Activated naive CD4-positive, alpha-beta T cell treated with anti-CD3 and anti-CD28 coated beads for 36 hours (primary cell): ENCODE results near the gene PRMT7. TPM values are rescaled to one million over a fixed set of nuclear protein-coding genes. Genes with fewer than 3 reads are reported as not detected.

ENCODE experiments used
- CTCF ChIA-PET: fragments of 350-600 bp; sonication (Branson Sonifier 250); formaldehyde crosslinking; loops from one replicate; lab custom pipeline; 2021; ENCODE audit warnings: antibody characterized with exemption; lab: Charles Lee
- DNase-seq: peaks from one replicate; pipeline ENCODE4 v3.0.0-alpha.2; 2020
- H3K27ac Mint-ChIP-seq: one replicate; pipeline ENCODE4 v1.8.0; 2021; ENCODE audit warnings: mild to moderate bottlenecking, mixed read lengths
- H3K27me3 Mint-ChIP-seq: one replicate; pipeline ENCODE4 v1.8.0; 2021; ENCODE audit warnings: low read depth, mixed read lengths
- H3K36me3 Mint-ChIP-seq: one replicate; pipeline ENCODE4 v1.8.0; 2021; ENCODE audit warnings: low read depth, mixed read lengths
- H3K4me1 Mint-ChIP-seq: one replicate; pipeline ENCODE4 v1.8.0; 2021; ENCODE audit warnings: low read depth, mixed read lengths
- H3K4me3 Mint-ChIP-seq: one replicate; pipeline ENCODE4 v1.8.0; 2021; ENCODE audit warnings: mild to moderate bottlenecking, moderate library complexity, mixed read lengths
- H3K9me3 Mint-ChIP-seq: one replicate; pipeline ENCODE4 v1.8.0; 2021; ENCODE audit warnings: mixed read lengths
- intact Hi-C: fragments of 100-400 bp; cut with micrococcal nuclease; formaldehyde crosslinking; loops from one replicate; pipeline ENCODE4 v1.15.1; 2023
- total RNA-seq, 2 experiments: library from RNA; stranded (reverse); gene quantifications; one replicate each; pipeline ENCODE4 v1.2.3, GENCODE V29; 2021

The PRMT7 gene
- total RNA-seq, 2 experiments from 2014 or later, result 51.6 to 52.4 TPM

- H3K27ac Mint-ChIP-seq, result no peak overlapping the region
- no peaks in the 10 kb centered on the region for H3K27me3 Mint-ChIP-seq
- intact Hi-C loops, result no loop called here
- CTCF ChIA-PET, result no interaction called here
- no peak overlapping the region for H3K4me3 Mint-ChIP-seq
- DNase-seq, result no peak
- H3K4me1 Mint-ChIP-seq, result peaks cover 22% of the 10 kb centered on the region
- H3K36me3 Mint-ChIP-seq, result no peaks in the 10 kb centered on the region
- H3K9me3 Mint-ChIP-seq, result no peaks in the 10 kb centered on the region
Observed at GRCh38 chr16:68374246-68374805, 63.5 kb downstream of the PRMT7 start.

DNA sequence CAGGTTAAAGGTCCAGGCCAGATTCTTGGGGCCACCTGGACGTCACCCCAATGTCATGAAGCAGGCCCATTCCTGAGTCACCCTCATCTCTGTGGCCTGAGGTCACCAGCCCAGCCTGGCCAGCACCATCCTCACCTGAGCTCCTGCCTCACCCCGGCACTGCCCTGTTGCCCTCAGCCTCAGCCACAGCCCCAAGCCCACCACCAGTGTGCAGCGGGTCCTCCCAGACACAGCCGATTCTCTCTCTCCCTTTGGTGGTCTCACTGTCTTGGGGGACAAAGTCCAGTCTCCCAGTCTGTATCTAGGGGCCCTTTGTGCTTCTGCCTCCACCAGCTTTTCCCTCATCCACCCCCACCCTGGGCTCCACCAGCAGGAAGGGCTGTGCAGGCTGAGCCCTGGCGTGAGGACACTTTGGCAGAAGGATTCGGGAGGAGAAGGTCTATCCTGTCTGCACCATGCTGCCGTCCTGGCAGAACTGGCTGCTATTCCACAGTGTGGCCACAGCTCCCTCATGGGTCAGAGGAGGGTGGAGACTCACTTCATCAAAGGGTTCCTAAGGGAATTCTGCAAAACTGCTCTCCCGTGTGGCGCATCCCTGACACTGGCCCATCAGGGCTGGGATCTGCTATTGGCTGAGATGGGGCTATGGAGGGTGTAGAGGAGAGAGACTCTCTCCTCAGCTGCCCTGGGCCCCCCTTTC is 64.3 kb downstream of the PRMT7 start:
- no peaks in the 10 kb centered on the region for H3K9me3 Mint-ChIP-seq
- H3K4me3 Mint-ChIP-seq, result no peak overlapping the region
- intact Hi-C loops, result no loop called here
- peaks cover 20% of the 10 kb centered on the region for H3K4me1 Mint-ChIP-seq
- H3K36me3 Mint-ChIP-seq, result no peaks in the 10 kb centered on the region
- H3K27ac Mint-ChIP-seq, result no peak overlapping the region
- CTCF ChIA-PET, result no interaction called here
- DNase-seq, result no peak
- H3K27me3 Mint-ChIP-seq, result no peaks in the 10 kb centered on the region

DNA sequence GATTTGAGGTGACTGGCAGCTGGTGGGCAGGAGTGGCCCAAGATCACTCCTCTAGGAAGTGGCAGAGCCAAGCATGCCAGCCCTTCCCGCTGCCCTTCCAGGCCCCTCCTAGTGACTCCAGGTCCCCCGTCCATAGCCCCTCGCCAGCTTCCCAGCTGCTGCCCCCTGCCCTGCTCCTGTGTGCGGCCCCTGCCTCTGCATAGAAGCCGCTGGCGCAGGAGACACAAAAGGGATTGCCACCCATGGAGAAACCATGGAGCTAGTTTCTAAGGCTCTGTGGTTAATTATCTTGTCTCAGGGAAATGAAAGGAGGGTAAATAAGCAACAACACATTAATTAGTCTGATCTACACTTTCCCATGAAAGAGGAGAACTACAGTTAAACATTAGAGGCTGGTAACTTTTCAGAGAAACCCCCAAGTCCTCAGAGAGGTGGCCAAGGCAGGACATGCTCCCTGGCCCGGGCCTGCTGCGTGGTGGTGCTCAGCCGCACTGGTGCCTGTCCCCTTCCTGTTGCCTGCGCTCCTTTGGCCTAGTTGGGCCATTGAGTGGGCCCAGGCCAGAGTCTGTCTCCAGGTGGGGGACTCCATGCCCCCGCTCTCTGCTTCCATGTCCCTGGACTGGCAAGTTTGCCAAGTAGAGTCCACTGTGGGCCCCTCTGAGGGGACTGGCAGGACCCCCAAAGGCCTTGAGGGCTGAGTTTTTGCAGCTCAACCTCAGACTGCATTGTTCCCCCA is 65.2 kb downstream of the PRMT7 start:
- intact Hi-C loops, result no loop called here
- Mint-ChIP-seq H3K4me1 (peaks cover 13% of the 10 kb centered on the region), H3K9me3 (no peaks in the 10 kb centered on the region), H3K36me3 (no peaks in the 10 kb centered on the region), H3K4me3 (no peak overlapping the region), H3K27me3 (no peaks in the 10 kb centered on the region), H3K27ac (no peak overlapping the region)
- no peak for DNase-seq
- CTCF ChIA-PET, result no interaction called here

DNA sequence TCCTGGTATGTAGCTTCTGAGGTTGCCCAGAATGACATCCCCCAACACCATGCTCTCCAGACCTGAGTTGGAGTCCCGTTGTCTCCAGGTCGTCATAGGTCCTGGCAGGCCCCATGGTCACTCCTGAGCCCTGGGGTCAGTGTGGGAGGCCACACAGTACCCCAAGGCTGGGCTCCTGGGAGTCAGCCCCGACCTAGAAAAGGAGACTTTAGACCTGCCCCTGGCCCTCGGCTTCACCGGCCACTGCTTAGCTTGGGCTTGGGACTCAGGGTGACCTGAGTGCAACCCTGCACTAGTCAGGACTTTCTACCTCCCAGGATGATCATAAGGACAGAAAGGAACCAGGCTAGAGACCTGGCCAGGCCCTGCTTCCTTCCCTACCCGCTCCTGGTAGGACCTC is 65.8 kb downstream of the PRMT7 start:
- intact Hi-C loops, result no loop called here
- CTCF ChIA-PET, result no interaction called here
- peaks cover 13% of the 10 kb centered on the region for H3K4me1 Mint-ChIP-seq
- no peak for DNase-seq
- no peaks in the 10 kb centered on the region for H3K27me3 Mint-ChIP-seq
- no peak overlapping the region for H3K4me3 Mint-ChIP-seq
- H3K9me3 Mint-ChIP-seq, result no peaks in the 10 kb centered on the region
- no peaks in the 10 kb centered on the region for H3K36me3 Mint-ChIP-seq
- no peak overlapping the region for H3K27ac Mint-ChIP-seq

DNA sequence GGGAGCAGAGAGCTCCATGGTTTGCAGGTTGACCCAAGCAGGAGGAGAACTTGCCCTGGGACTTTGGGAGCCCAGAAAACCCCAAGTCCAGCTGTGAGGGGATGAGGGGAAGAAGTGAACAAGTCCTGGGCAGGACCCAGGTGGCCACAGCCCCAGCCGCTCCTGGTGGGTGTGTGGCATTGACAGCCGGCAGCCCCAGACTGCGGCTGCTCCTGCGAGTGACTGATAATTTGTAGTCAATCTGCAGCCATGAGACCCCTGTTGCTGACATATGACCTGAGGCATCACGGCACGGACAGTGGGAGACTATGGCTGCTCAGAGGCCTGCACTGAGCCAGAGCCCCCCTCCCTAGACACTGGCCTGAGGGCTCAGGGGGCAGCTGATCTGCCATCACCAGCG is 66.4 kb downstream of the PRMT7 start:
- no peaks in the 10 kb centered on the region for H3K27me3 Mint-ChIP-seq
- no peak overlapping the region for H3K4me3 Mint-ChIP-seq
- DNase-seq, result no peak
- peaks cover 13% of the 10 kb centered on the region for H3K4me1 Mint-ChIP-seq
- intact Hi-C loops, result no loop called here
- no peaks in the 10 kb centered on the region for H3K9me3 Mint-ChIP-seq
- CTCF ChIA-PET, result no interaction called here
- no peak overlapping the region for H3K27ac Mint-ChIP-seq
- H3K36me3 Mint-ChIP-seq, result no peaks in the 10 kb centered on the region

DNA sequence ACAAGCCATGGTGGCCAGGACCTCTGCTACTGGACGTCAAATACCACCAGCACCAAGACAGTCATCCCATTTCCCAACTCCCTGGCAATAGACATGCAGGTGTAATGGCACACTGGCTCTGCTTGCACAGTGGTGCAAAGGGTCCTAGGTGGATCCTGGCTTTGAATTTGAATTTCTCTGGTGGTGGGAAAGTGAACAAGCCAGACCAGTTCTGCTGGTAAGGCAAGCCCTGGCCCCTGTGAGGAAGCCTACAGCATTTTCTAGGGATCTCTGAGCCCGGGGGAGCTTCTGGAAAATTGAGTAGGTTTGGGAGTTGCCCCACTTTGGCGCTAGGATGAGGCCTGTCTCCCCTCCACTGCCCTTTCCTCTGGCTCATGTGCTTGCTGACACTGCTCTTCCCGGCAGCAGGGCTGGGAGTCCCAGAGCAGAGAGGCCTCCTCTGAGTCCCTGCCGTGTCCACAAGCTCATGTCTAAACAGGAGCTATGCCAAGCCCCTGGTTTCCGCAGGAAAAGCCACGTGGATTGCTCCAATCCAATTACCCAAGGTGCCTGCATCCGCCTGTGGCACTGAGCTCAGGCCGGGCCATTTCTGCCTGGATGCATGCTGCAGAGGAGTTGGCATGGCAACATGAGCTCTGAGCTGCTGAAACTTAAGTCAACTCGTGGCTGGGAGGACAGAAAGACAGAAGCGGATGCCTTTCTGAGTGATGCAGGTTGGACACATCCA is 67.0 kb downstream of the PRMT7 start:
- no peaks in the 10 kb centered on the region for H3K36me3 Mint-ChIP-seq
- H3K4me3 Mint-ChIP-seq, result no peak overlapping the region
- no peak for DNase-seq
- H3K27ac Mint-ChIP-seq, result no peak overlapping the region
- peaks cover 13% of the 10 kb centered on the region for H3K4me1 Mint-ChIP-seq
- CTCF ChIA-PET, result interaction anchor here (0.9 to 1.0 kb wide), 2 partner anchors 18 to 133 kb away, joined by 3 read pairs; no protein-coding TSS in a partner anchor
- H3K27me3 Mint-ChIP-seq, result no peaks in the 10 kb centered on the region
- no peaks in the 10 kb centered on the region for H3K9me3 Mint-ChIP-seq
- intact Hi-C loops, result no loop called here

DNA sequence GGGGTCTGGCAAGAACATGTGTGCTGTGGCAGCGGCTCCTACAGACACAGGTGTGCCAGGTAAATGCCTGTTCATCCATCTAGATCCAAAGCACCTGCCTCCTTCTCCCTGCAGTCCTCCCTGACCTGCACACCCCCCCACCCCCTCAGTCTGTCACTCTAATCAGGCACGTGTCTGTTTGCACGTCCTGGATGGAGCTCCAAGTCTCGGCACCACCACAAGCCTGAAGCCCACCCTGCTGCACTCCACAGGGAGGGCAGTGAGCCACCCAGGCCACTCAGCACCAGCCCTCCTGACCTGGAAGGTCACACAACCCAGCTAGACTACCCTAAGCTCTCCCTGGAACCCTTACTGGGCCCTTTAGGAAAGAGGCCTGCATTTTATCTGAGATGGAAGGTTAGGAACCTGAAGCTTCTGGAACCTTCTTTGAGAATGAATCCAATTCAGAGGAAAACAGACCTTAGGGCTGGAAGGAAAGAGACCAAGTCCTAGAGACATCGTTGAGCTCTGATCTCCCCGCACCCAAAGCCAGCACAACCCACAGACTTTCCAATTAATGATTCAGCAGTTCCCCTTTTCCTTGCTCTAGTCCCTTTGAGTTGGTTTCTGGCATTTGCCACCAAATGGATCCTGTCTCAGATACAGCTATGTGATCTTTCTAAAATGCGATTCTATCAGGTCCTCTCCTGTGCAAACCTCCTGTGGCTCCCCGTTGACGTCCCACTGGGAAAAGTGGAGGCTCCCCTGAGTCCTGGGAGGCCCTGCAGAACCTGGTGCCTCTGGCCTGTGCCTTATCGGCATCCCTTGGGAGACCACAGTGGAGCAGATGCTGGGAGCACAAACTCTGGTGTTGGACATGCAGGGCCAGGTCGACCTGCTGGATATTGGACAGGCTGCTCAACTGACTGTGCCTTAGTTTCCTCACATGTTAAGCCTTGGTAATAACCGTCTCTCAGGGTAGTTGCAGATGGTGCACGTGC is 67.9 kb downstream of the PRMT7 start:
- H3K4me1 Mint-ChIP-seq, result peaks cover 13% of the 10 kb centered on the region
- H3K9me3 Mint-ChIP-seq, result no peaks in the 10 kb centered on the region
- CTCF ChIA-PET, result interaction anchor here (0.9 to 1.0 kb wide), 2 partner anchors 17 to 132 kb away, joined by 3 read pairs; no protein-coding TSS in a partner anchor
- intact Hi-C loops, result no loop called here
- H3K27me3 Mint-ChIP-seq, result no peaks in the 10 kb centered on the region
- no peak overlapping the region for H3K4me3 Mint-ChIP-seq
- no peak for DNase-seq
- no peaks in the 10 kb centered on the region for H3K36me3 Mint-ChIP-seq
- no peak overlapping the region for H3K27ac Mint-ChIP-seq

GRCh38 chr16:68379472-68380347 is 68.9 kb downstream of the PRMT7 start:
- H3K4me3 Mint-ChIP-seq, result no peak overlapping the region
- CTCF ChIA-PET, result no interaction called here
- no peaks in the 10 kb centered on the region for H3K36me3 Mint-ChIP-seq
- H3K4me1 Mint-ChIP-seq, result peaks cover 13% of the 10 kb centered on the region
- no peaks in the 10 kb centered on the region for H3K27me3 Mint-ChIP-seq
- intact Hi-C loops, result no loop called here
- no peak for DNase-seq
- H3K27ac Mint-ChIP-seq, result no peak overlapping the region
- no peaks in the 10 kb centered on the region for H3K9me3 Mint-ChIP-seq

DNA sequence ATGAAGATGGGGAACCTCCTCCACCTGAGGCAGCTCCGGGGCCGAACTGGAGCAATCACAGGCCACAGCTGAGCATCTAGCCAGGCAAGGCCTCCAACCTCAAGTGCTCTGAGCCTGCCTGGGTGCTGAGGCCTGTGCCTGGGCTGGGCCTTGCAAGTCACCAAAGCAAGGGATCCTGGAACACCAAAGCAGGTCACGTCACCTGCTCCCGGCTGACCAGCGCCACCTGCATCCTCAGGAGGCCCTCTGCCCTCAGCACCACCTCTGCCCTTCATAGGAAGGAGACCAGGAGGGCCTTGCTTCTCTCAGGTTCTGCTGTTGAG is 69.5 kb downstream of the PRMT7 start:
- H3K4me1 Mint-ChIP-seq, result peaks cover 13% of the 10 kb centered on the region
- CTCF ChIA-PET, result no interaction called here
- intact Hi-C loops, result no loop called here
- no peaks in the 10 kb centered on the region for H3K36me3 Mint-ChIP-seq
- no peak for DNase-seq
- H3K9me3 Mint-ChIP-seq, result no peaks in the 10 kb centered on the region
- no peak overlapping the region for H3K4me3 Mint-ChIP-seq
- H3K27ac Mint-ChIP-seq, result no peak overlapping the region
- H3K27me3 Mint-ChIP-seq, result no peaks in the 10 kb centered on the region

DNA sequence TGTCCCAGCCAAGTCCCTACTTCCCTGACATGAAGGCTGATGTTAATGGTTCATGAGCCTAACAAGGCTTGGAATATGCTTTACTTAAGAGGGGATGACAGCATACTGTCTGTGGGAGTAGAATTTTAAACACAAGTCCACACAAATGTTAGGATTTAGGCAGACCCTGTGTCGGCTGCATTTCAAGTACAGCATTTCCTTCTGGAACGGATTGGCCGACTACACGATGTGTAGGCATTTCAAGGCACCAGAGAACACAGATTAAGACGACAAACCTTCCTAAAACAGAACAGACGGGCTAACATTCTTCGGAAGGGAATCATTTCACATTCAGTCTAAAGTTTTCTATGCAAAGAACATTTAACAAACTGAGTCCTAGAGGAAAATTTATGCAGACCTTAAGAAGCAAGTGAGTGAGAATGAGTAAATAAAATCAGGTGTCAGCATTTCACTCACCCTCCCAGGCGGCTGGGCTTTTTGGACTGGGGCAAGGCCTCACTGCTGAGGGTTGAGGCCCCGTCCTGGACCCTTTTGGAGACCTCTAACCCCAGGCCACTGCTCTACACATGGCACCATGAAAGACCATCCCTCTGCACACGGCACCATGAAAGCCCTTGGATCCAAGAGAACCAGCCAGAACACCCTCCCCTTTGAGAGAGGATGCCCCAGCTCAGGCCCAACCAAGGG is 70.0 kb downstream of the PRMT7 start:
- no peak for DNase-seq
- Mint-ChIP-seq H3K36me3 (no peaks in the 10 kb centered on the region), H3K4me3 (no peak overlapping the region), H3K9me3 (no peaks in the 10 kb centered on the region), H3K27ac (no peak overlapping the region), H3K4me1 (peaks cover 13% of the 10 kb centered on the region), H3K27me3 (no peaks in the 10 kb centered on the region)
- CTCF ChIA-PET, result interaction anchor here (1.0 to 1.3 kb wide), 3 partner anchors 16 to 130 kb away, joined by 3 to 5 read pairs (median 4); no protein-coding TSS in a partner anchor
- intact Hi-C loops, result no loop called here
